Fibroblast of the aortic adventitia (primary cell): ENCODE results near the gene BUD13. TPM values are rescaled to one million over a fixed set of nuclear protein-coding genes. Genes with fewer than 3 reads are reported as not detected.

Experiments
- DNase-seq: peaks from one replicate; pipeline ENCODE4 v3.0.0-alpha.2; 2010; ENCODE audit warnings: low read depth
- H3K4me3 ChIP-seq: 2 replicates; pipeline ENCODE4 v1.5.1; 2011; ENCODE audit warnings: low read depth, mild to moderate bottlenecking, control low read depth, low read length, moderate library complexity
- total RNA-seq: library from RNA; depleted of rRNA; stranded (reverse); fragments of >200 nt; gene quantifications from 2 replicates; pipeline ENCODE4 v1.2.3, GENCODE V29; 2012; ENCODE audit warnings: low replicate concordance
- TF ChIP-seq, protein P1 (sequence below): IDR thresholded peaks from 2 replicates; pipeline ENCODE4 v1.5.1; 2011; ENCODE audit warnings: mild to moderate bottlenecking, low read length, control low read depth, inconsistent platforms; ENCODE audit not compliant: insufficient read depth

The BUD13 gene
- total RNA-seq, 1 donor, result 14.6 TPM

DNA sequence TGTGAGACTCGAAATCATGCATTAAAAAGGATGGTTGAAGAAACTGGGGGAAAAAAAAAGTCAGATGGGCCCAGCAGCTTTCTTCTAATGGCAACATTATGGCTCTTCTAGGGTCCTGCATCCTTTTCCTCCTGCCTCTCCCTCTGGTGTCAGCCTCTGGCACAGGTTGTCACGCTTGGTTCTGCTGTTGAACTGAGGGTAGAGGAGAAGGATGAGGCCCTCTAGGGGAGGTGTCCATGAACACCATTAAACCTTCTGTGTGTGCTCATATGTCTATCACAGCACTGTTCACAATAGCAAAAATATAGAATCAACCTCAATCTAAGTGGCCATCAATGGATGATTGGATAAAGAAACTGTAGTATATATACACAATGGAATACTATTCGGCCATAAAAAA lies 36.0 kb downstream of the BUD13 start:
- H3K4me3 ChIP-seq, result no peak overlapping the region
- no peak for DNase-seq
- TF ChIP-seq, protein P1, sequence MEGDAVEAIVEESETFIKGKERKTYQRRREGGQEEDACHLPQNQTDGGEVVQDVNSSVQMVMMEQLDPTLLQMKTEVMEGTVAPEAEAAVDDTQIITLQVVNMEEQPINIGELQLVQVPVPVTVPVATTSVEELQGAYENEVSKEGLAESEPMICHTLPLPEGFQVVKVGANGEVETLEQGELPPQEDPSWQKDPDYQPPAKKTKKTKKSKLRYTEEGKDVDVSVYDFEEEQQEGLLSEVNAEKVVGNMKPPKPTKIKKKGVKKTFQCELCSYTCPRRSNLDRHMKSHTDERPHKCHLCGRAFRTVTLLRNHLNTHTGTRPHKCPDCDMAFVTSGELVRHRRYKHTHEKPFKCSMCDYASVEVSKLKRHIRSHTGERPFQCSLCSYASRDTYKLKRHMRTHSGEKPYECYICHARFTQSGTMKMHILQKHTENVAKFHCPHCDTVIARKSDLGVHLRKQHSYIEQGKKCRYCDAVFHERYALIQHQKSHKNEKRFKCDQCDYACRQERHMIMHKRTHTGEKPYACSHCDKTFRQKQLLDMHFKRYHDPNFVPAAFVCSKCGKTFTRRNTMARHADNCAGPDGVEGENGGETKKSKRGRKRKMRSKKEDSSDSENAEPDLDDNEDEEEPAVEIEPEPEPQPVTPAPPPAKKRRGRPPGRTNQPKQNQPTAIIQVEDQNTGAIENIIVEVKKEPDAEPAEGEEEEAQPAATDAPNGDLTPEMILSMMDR, result no peak

- H3K4me3 ChIP-seq, result no peak overlapping the region
- TF ChIP-seq, protein P1, result no peak
- DNase-seq, result no peak
Measured at GRCh38 chr11:116733969-116734508, 38.7 kb downstream of the BUD13 start.

DNA sequence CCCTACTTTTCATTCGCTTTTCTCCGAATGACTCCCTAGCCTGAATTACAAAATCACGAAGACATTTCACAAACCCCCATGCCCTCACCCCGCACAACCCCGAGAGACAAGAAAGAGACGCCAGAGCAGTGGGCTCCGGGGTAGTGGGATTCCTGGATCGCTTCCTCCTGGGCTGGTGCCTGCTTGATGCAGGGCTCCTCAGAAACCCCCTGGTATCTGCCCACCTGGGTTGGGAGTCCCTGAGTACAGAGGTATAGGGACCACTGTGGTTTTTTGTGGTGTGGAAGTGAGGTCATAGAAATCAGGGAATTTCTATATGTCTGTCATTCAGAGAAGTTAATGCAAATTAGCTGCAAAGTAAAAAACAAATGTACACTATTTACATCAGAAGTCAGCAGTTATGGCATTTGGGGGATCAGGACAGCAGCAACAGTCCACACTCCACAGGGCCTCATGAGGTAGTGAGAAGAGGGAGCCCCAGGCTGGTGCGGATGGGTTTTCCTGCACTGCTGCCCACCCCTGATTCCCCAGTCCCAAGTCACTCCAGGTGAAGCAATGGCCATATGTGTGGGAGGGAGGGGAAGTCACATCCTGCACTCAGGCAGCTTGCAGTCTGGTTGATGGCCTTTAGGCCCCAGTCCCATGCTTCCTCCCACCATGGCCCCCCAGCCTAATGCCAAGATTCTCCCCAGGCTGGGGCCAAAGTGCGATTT lies 39.6 kb downstream of the BUD13 start:
- DNase-seq, result no peak
- H3K4me3 ChIP-seq, result no peak overlapping the region
- TF ChIP-seq, protein P1, result no peak

DNA sequence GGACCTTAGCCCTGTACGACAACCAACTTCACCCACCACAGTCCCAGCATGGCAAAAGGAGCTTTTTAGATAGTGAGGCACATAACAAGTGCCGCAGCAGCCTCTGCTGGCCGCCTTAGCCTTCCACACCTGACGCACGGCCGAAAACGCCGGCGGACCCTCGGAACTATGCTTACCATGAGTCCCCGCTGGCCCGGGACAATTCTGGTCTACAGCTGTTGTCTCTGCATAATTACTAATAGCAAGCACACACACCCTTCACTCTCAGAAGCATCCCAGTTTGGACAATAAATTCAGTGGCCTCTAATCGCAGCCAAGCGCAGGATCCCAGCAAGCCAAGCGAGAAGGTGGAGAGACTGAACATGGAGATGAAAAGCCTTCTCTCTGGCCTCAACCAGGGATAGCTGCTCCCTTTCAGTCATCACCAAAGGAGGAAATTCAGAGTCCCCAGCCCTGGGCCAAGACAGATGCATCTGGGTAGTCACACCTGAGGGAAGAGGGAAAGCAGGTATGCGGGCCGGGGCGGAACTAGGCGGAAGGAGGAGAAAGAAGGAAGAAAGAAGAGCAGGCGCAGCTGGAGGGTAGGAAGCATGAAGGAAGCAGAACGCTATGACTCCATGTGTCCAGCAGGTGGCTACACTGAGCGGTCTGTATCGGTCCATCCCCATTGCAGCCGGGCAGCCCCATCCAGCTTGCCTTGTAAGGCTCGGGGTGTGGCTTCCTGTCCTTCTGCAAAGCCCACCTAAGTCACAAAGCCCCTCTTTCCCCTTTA lies 40.3 kb downstream of the BUD13 start:
- TF ChIP-seq, protein P1, result peak; percentile 93

GRCh38 chr11:116731821-116732220 lies 41.0 kb downstream of the BUD13 start:
- TF ChIP-seq, protein P1, result no peak
- DNase-seq, result no peak
- H3K4me3 ChIP-seq, result no peak overlapping the region

More for the DNA sequence above, 40.3 kb downstream of the BUD13 start:
- DNase-seq, result peak; percentile 70
- no peak overlapping the region for H3K4me3 ChIP-seq

DNA sequence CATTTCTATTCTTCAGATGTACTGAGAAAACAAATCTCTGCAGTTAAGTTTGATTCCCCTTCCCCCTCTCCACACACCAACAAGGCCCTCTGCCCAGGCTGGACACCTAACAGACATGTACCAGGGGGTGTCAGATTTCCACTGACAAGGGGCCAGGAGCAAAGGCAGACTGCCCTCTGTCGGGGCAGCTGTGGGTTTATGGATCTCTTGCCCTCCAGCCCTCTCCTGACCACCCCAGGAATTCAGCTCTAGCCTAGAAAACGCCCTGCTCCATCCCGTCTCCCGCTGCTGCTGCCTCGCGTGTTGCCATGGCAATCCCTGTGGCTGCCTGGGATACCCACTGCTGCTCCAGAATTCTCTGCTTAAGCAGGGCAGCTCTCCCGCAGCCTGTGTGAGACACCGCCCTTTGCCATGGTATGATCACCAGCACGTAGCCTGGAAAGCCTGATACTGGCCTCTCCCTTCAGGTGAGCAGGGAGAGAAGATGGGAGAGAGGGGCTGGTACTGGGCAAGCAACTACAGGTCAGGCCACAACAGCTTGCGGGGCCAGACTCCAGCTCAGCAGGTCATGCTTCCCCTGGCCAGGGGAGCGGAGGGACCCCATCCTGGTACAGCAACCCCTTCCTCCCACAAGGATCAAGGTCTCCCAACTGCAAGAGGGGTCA lies 41.6 kb downstream of the BUD13 start:
- no peak overlapping the region for H3K4me3 ChIP-seq
- DNase-seq, result peak; percentile 28
- TF ChIP-seq, protein P1, result no peak
